ENCODE measurements around the gene DNAH10.

DNA sequence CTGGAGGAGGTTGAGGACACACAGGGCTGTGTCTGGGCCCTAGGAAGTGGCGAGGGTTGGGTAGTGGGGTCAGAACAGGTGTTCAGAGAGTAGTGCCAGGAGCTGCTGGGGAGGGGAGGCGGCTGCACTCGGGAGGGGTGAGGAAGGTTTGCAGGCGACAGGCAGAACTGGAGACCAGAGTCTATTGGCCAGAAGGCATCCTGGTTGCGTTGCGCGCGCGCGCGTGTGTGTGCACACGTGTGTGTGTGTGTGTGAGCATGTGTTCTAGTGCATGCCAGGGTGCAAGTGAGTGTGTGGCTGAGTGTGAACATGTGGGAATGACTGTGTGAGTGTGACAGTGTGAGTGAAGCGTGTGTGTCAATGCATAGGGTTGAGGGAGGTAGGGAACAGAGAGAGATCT, 124.2 kb downstream of the DNAH10 start:
- TF ChIP-seq EZH2phosphoT487 (conservative IDR thresholded peaks at IDR 0.05; ENCODE audit: low read length) = no peak
- TF ChIP-seq, protein P1, sequence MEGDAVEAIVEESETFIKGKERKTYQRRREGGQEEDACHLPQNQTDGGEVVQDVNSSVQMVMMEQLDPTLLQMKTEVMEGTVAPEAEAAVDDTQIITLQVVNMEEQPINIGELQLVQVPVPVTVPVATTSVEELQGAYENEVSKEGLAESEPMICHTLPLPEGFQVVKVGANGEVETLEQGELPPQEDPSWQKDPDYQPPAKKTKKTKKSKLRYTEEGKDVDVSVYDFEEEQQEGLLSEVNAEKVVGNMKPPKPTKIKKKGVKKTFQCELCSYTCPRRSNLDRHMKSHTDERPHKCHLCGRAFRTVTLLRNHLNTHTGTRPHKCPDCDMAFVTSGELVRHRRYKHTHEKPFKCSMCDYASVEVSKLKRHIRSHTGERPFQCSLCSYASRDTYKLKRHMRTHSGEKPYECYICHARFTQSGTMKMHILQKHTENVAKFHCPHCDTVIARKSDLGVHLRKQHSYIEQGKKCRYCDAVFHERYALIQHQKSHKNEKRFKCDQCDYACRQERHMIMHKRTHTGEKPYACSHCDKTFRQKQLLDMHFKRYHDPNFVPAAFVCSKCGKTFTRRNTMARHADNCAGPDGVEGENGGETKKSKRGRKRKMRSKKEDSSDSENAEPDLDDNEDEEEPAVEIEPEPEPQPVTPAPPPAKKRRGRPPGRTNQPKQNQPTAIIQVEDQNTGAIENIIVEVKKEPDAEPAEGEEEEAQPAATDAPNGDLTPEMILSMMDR (IDR thresholded peaks at IDR 0.05; ENCODE audit: insufficient read depth, low read length, poor library complexity, severe bottlenecking) = no peak

Measured in SU-DHL-6 (cell line).